Muscle of leg (tissue), 11 donors: ENCODE data around the gene NDUFA13. TPM values are rescaled to one million over a fixed set of nuclear protein-coding genes. Genes with fewer than 3 reads are reported as not detected.

Source experiments
- DNase-seq: peaks from one replicate; pipeline ENCODE4 v3.0.0; 2013
- H3K27ac ChIP-seq: one replicate; pipeline ENCODE4 v1.5.1; 2013; ENCODE audit warnings: mild to moderate bottlenecking, low read length, control low read depth
- H3K27me3 ChIP-seq: one replicate; pipeline ENCODE4 v1.6.1; 2013; ENCODE audit warnings: low read length; ENCODE audit not compliant: control insufficient read depth, insufficient read depth
- H3K36me3 ChIP-seq: one replicate; pipeline ENCODE4 v1.6.1; 2013; ENCODE audit warnings: low read length; ENCODE audit not compliant: control insufficient read depth, insufficient read depth
- H3K4me1 ChIP-seq: one replicate; pipeline ENCODE4 v1.6.1; 2013; ENCODE audit warnings: low read length; ENCODE audit not compliant: control insufficient read depth, insufficient read depth
- H3K4me3 ChIP-seq: one replicate; pipeline ENCODE4 v1.5.1; 2013; ENCODE audit warnings: low read length, control low read depth
- H3K9me3 ChIP-seq: replicated peaks from 2 replicates; pipeline ENCODE4 v1.6.1; 2013; ENCODE audit warnings: low read depth, low read length; ENCODE audit not compliant: control insufficient read depth
- WGBS: methylation state at CpG from one replicate; pipeline ENCODE4 v1.1.5; 2013; ENCODE audit warnings: missing lambda C conversion rate; ENCODE audit not compliant: insufficient coverage; 5-methylcytosine and 5-hydroxymethylcytosine counted together
- polyA plus RNA-seq, 8 donors: library from polyadenylated mRNA; unstranded; fragments of 120-200 nt; gene quantifications; one replicate each; pipeline versions ENCODE4 v1.2.1 to v1.2.3, GENCODE V29; 2013; ENCODE audit warnings: inconsistent platforms in 1 of 8, low replicate concordance in 1 of 8; ENCODE audit not compliant: insufficient read length in 8 of 8, insufficient read depth in 1 of 8
- total RNA-seq: library from RNA; stranded (reverse); fragments of 120-200 nt; gene quantifications from one replicate; pipeline ENCODE4 v1.2.4, GENCODE V29; 2013

The NDUFA13 gene
- total and polyA plus RNA-seq, 9 donors = 192 to 242 (median 227) TPM

DNA sequence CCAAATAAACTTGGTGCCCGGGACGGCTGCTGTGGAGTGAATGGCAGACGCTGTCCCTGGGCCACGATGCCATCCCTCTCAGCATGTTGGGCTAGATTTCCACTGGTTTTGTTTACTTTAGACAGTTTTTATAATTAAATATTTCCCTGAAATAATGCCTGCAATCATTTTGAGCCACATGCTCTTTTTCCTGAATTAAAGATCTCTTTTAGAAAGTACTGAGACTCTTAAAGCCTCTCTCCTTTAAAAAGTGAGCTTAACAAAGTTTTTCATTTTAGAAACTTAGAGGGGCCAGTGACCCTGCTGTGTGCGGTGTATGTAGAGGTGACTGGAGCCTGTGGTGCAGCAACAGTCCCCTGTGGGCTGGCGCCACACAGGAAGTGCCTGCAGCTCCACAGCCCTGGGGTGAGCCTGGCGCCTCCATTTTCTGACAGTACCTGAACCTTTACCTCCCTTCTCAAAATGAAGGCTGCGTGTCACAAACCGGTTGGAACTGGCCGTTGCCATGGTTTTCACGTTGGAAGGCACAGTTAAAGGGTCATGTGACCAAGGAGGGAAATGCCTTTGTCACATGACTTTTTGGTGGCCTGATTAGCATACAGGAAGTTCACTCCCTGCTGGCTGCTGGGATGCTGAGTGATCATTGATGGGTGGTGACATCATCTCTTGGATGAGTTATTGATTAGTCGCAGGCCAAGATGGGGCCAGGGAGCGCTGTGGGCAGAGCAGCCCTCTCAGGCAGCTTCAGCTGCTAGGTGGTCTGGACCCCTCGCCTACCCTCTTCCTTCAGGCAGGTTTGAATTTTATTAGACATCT lies 26.9 kb upstream of the NDUFA13 start:
- no peaks in the 10 kb centered on the region for H3K9me3 ChIP-seq
- H3K4me3 ChIP-seq = no peak overlapping the region
- H3K27me3 ChIP-seq = no peaks in the 10 kb centered on the region
- peak overlapping the region; percentile 78 for H3K27ac ChIP-seq
- 0% methylated on average over 1 of the region's 14 CpGs for WGBS
- H3K36me3 ChIP-seq = peaks cover 25% of the 10 kb centered on the region
- peak; percentile 96 for DNase-seq
- H3K4me1 ChIP-seq = peaks cover 57% of the 10 kb centered on the region

DNA sequence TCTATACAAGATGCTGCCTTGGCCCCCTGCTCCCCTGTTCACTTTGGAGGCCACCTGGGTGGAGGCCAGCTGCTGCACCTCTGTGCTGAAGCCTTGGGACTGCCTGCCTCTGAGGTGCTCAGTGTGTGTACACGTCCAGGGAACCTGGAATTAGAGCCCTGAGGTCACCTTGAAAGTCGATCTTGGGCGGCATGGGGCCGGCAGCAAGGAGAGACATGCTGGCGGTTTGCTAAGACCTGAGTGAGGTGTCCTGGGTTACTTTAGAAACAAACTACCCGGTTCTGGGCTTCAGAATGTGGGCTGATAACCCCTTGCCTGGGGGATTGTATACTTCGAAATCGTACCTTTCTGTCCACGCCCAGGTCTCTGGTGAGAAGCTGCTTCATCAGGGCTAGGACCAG lies 26.2 kb upstream of the NDUFA13 start:
- peak; percentile 51 for DNase-seq
- H3K4me3 ChIP-seq = no peak overlapping the region
- WGBS = 60% methylated on average over 9 of the region's 9 CpGs

DNA sequence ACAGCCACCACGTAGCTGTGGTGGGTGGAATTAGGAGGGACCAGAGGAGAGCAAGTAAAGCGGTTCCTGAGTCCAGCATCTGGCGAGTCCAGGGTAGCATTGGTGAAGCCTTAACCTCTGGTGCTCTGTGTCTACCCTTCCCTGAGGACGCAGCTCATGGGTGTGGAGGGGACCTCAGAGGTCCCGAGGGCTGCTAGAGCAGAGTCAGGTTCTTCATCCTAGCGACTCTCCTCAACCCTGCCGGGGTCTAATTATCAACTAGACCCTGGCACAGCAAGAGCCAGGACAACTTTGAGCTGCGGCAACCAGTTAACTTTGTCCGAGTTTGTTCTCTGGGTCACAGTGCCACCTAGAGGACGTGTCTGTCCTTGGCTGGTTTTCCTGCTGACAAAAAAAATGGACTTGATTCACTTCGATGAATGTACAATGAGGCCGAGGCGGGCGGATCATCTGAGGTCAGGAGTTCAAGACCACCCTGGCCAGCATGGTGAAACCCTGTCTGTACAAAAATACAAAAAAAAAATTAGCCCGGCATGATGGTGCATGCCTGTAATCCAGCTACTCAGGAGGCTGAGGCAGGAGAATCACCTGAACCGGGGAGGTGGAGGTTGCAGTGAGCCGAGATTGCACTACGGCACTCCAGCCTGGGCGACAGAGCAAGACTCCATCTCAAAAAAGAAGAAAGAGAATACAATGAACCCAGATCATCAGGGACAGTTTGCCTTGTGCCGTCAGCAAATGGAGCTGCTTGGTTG lies 25.6 kb upstream of the NDUFA13 start:
- peak overlapping the region; percentile 78 for H3K27ac ChIP-seq
- H3K27me3 ChIP-seq = no peaks in the 10 kb centered on the region
- H3K36me3 ChIP-seq = peaks cover 35% of the 10 kb centered on the region
- no peak overlapping the region for H3K4me3 ChIP-seq
- WGBS = 36% methylated on average over 16 of the region's 20 CpGs
- no peaks in the 10 kb centered on the region for H3K9me3 ChIP-seq
- peaks cover 46% of the 10 kb centered on the region for H3K4me1 ChIP-seq
- peak; percentile 92 for DNase-seq

More for the DNA sequence above, 26.2 kb upstream of the NDUFA13 start:
- H3K27me3 ChIP-seq = no peaks in the 10 kb centered on the region
- peaks cover 52% of the 10 kb centered on the region for H3K4me1 ChIP-seq
- H3K9me3 ChIP-seq = no peaks in the 10 kb centered on the region
- H3K36me3 ChIP-seq = peaks cover 33% of the 10 kb centered on the region
- H3K27ac ChIP-seq = peak overlapping the region; percentile 78

- Histone ChIP-seq H3K27me3 (no peaks in the 10 kb centered on the region), H3K4me3 (no peak overlapping the region), H3K9me3 (no peaks in the 10 kb centered on the region), H3K4me1 (peaks cover 36% of the 10 kb centered on the region), H3K27ac (no peak overlapping the region), H3K36me3 (peaks cover 46% of the 10 kb centered on the region)
- WGBS = 91% methylated on average over 12 of the region's 15 CpGs
- DNase-seq = no peak
Measured at GRCh38 chr19:19491321-19492025, 24.6 kb upstream of the NDUFA13 start.

DNA sequence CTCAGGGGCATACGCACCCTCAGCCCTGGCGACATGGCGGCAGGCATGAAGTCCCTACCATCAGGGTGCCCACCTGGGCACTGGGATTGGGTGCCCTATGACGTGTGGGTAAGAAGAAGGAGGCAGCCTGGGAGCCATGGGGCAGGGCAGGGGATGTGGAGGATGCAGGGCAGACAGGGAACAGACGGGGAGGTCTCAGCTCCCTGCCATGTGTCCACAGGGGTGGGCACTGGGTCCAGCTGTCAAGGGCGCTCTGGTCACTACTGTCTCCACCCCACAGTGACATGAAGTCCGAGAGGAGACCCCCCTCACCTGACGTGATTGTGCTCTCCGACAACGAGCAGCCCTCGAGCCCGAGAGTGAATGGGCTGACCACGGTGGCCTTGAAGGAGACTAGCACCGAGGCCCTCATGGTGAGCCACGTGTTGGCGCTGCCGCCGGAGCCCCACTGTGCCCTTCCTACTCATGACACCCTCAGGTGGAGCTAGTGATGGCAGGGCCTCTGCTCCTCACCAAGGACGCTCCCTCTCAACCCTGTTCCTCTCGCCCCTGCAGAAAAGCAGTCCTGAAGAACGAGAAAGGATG lies 23.9 kb upstream of the NDUFA13 start:
- Histone ChIP-seq H3K4me3 (no peak overlapping the region), H3K36me3 (peaks cover 52% of the 10 kb centered on the region), H3K9me3 (no peaks in the 10 kb centered on the region), H3K4me1 (peaks cover 33% of the 10 kb centered on the region), H3K27me3 (no peaks in the 10 kb centered on the region), H3K27ac (no peak overlapping the region)
- WGBS = 88% methylated on average over 18 of the region's 21 CpGs
- DNase-seq = no peak

DNA sequence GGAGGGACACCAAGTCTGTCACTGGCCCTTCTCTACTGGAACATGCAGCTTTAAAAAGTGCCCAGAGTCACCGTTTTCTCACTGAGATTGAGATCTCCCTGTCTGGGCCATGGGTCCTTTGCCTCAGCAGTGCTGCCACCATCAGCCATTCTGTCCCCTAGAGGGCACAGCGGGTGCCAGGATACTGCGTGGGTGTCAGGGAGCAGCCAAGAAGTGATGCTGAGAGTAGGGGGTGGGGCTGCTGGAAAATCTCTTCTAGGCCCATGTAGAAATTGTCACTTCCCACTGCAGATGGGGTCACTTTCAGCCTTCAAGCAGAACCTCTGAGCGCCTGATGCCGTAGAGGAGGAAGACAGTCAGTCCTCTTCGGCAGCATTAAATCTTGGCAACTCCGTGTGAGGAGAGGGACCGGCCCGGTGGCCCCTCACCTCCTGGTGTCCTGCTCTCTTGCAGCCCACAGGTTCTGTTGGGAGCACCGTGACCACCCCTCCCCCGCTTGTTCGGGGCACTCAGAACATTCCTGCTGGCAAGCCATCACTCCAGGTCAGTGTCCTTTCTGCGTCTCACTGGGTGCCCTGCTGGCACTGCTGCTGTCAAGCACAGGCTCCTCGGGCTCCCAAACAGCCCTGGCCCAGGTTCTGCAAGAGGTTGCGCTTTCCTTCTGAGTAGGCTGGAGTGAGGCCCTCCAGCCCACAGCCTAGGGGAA lies 22.0 kb upstream of the NDUFA13 start:
- no peaks in the 10 kb centered on the region for H3K9me3 ChIP-seq
- peaks cover 71% of the 10 kb centered on the region for H3K36me3 ChIP-seq
- DNase-seq = no peak
- WGBS = 90% methylated on average over 13 of the region's 15 CpGs
- no peaks in the 10 kb centered on the region for H3K27me3 ChIP-seq
- no peak overlapping the region for H3K27ac ChIP-seq
- no peak overlapping the region for H3K4me3 ChIP-seq
- peaks cover 18% of the 10 kb centered on the region for H3K4me1 ChIP-seq

GRCh38 chr19:19495614-19496603 lies 20.1 kb upstream of the NDUFA13 start:
- 90% methylated on average over 28 of the region's 30 CpGs for WGBS

DNA sequence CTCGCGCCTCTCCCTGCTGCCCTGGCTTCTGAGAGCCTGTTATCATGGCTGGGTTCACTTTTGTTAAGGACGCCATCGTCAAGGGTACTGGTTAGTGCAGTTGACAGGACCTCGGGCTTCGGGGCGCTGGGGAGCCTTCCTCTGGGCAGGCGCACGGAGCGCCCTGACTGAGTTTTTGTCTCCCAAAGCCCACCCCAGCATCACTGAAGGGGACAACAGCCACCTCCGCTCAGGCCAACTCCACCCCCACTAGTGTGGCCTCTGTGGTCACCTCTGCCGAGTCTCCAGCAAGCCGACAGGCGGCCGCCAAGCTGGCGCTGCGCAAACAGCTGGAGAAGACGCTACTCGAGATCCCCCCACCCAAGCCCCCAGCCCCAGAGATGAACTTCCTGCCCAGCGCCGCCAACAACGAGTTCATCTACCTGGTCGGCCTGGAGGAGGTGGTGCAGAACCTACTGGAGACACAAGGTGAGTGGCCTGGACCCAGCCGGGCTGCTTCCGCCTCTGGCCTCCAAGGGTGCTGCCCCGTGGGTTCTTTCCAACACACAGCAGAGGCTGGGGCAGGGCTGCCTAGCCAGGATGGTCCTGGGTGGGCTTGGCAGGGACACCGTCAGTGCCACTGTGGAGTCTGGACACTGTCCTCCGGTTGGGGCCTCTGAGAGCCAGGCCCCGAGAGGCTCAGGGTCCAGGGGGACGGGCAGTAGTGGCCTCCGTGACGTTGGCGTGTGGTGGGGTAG lies 17.6 kb upstream of the NDUFA13 start:
- peaks cover 98% of the 10 kb centered on the region for H3K36me3 ChIP-seq
- 88% methylated on average over 33 of the region's 33 CpGs for WGBS
- no peak overlapping the region for H3K4me3 ChIP-seq
- H3K9me3 ChIP-seq = no peaks in the 10 kb centered on the region
- H3K27me3 ChIP-seq = no peaks in the 10 kb centered on the region
- no peak for DNase-seq
- no peak overlapping the region for H3K27ac ChIP-seq
- H3K4me1 ChIP-seq = peaks cover 4% of the 10 kb centered on the region

More at GRCh38 chr19:19495614-19496603, 20.1 kb upstream of the NDUFA13 start:
- Histone ChIP-seq H3K4me1 (peaks cover 8% of the 10 kb centered on the region), H3K4me3 (no peak overlapping the region), H3K9me3 (no peaks in the 10 kb centered on the region), H3K27me3 (no peaks in the 10 kb centered on the region), H3K36me3 (peaks cover 90% of the 10 kb centered on the region), H3K27ac (no peak overlapping the region)
- DNase-seq = no peak
